ENCODE results near the gene CLIC4.

DNA sequence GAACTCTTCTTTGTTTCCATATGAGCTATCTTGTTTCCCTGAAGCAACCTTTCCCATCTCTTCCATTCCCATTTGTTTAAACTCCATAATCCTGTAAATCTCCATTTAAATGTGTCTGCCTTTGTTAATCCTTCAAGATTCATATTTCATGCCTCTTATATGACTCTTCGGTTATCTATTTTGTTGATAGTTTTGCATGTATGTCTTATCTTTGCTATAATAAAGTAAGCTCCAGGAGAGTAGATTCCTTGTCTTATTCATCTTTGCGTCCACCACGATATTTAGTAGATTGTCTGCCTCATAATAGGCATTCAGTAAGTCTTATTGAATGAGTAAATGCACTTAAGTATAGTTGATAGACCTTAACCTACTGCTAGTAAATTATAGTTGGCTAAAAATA, 18.4 kb downstream of the CLIC4 start:
- TF ChIP-seq ZNF274 (IDR thresholded peaks at IDR 0.05; ENCODE audit: low read depth, low read length) (no peak), SUZ12 (IDR thresholded peaks at IDR 0.05; ENCODE audit: extremely low read depth, insufficient read depth, insufficient read length) (no peak)

Data from NT2/D1 (cell line).